Esophagus squamous epithelium (tissue), 4 donors: ENCODE results near the gene RYR1.

Experiments
- CTCF ChIP-seq, 6 experiments: fragments of 450-650 bp in 4 of 6; fragments of 200-600 bp in 2 of 6; sonication (generic) in 2 of 6; IDR thresholded peaks; one replicate each; pipeline ENCODE4 v1.5.1; 2016 to 2019; ENCODE audit warnings: antibody characterized with exemption in 6 of 6, mild to moderate bottlenecking in 4 of 6, moderate library complexity in 4 of 6
- POLR2A ChIP-seq, 4 donors: fragments of 450-650 bp; IDR thresholded peaks; one replicate each; pipeline ENCODE4 v1.6.1; 2017; ENCODE audit warnings: antibody characterized with exemption in 4 of 4, mild to moderate bottlenecking in 4 of 4, moderate library complexity in 3 of 4

GRCh38 chr19:38429055-38429810 is 4.3 kb upstream of the RYR1 start:
- TF ChIP-seq POLR2A (IDR thresholded peaks at IDR 0.05) (no peak), CTCF (IDR thresholded peaks at IDR 0.05) (no peak)
